Body of pancreas (tissue), 4 donors: Measurements from ENCODE around the gene PTCHD4. TPM values are rescaled to one million over a fixed set of nuclear protein-coding genes. Genes with fewer than 3 reads are reported as not detected.
"Not testable (repeated sequence)": the region's sequence is repeated elsewhere in the genome, so short reads cannot be mapped to it uniquely, and the experiment has no call there.

ENCODE experiments used
- ATAC-seq: fragments of 150-250 bp; one replicate; pipeline ENCODE4 v1.9.1; 2016
- DNase-seq, 4 donors: peaks; one replicate each; pipeline ENCODE4 v3.0.0-alpha.2; 2019
- H3K27ac ChIP-seq, 4 donors: fragments of 200-600 bp; sonication (generic); 1 replicate in 3 of 4; 2 replicates in 1 of 4; pipeline versions ENCODE4 v1.5.1 to v1.6.1; 2016 to 2019; ENCODE audit warnings: mild to moderate bottlenecking in 1 of 4, mixed read lengths in 1 of 4, moderate library complexity in 1 of 4
- H3K27me3 ChIP-seq, 2 donors: fragments of 200-600 bp; sonication (generic); one replicate each; pipeline ENCODE4 v1.6.0; 2016; ENCODE audit warnings: mild to moderate bottlenecking in 1 of 2
- H3K36me3 ChIP-seq, 2 donors: fragments of 200-600 bp; sonication (generic); replicated peaks in 1 of 2; 2 replicates each; pipeline ENCODE4 v1.5.1; 2016; ENCODE audit warnings: low read depth in 2 of 2; ENCODE audit not compliant: insufficient read depth in 1 of 2
- H3K4me1 ChIP-seq: fragments of 200-600 bp; sonication (generic); one replicate; pipeline ENCODE4 v1.6.0; 2016
- H3K4me3 ChIP-seq, 2 donors: fragments of 200-600 bp; sonication (generic); 1 replicate in 1 of 2; 2 replicates in 1 of 2; pipeline ENCODE4 v1.5.1; 2016 to 2019
- H3K9me3 ChIP-seq, 3 donors: fragments of 200-600 bp; sonication (generic); 1 replicate in 2 of 3; 2 replicates in 1 of 3; pipeline ENCODE4 v1.5.1; 2016
- POLR2A ChIP-seq, 3 donors: fragments of 450-650 bp; IDR thresholded peaks; one replicate each; pipeline ENCODE4 v1.6.1; 2016; ENCODE audit warnings: antibody characterized with exemption in 3 of 3, mild to moderate bottlenecking in 2 of 3
- WGBS, 2 donors: methylation state at CpG; one replicate each; pipeline ENCODE4 v1.1.5; 2017; 5-methylcytosine and 5-hydroxymethylcytosine counted together
- intact Hi-C: fragments of 100-400 bp; cut with DNase I; formaldehyde crosslinking; loops from one replicate; pipeline ENCODE4 v1.15.1; 2023
- total RNA-seq, 2 donors: library from RNA; depleted of rRNA; stranded (reverse); fragments of >200 nt; gene quantifications; one replicate each; pipeline ENCODE4 v1.1.0, GENCODE V29; 2016
- TF ChIP-seq, protein P1 (sequence below), 7 experiments: fragments of 450-650 bp in 4 of 7; fragments of 200-600 bp in 3 of 7; sonication (generic) in 3 of 7; IDR thresholded peaks; one replicate each; pipeline ENCODE4 v1.5.1; 2016 to 2019; ENCODE audit warnings: antibody characterized with exemption in 7 of 7

Gene PTCHD4
- total RNA-seq, 2 donors from 2014 or later: 0.26 TPM; not detected in 1

DNA sequence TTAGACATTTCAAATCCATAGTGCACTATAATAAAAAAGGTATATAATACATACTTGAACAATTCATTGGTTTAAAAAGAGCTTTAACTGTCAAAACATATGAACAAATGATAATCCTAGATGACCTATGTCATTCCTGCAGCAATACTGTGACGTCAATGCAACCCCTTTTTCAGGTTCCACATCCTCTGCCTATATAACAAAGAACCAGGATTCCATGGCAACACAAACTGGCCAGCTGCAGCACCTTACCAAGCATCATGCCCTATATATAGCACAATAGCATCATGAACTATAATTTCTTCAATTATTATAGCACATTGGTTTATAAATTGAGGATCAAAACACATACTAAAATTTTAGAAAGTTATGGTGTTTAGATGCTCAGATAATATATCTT, 578 bp upstream of the PTCHD4 start:
- intact Hi-C loops: no loop called here
- H3K27me3 ChIP-seq: no peaks in the 10 kb centered on the region
- no peaks in the 10 kb centered on the region for H3K36me3 ChIP-seq
- no peaks in the 10 kb centered on the region for H3K4me1 ChIP-seq
- no peak overlapping the region for H3K4me3 ChIP-seq
- ATAC-seq (no peak), DNase-seq (no peak)
- no peaks in the 10 kb centered on the region for H3K9me3 ChIP-seq
- 15 to 32% methylated on average over 1 of the region's 1 CpG for WGBS, 2 donors
- no peak for TF ChIP-seq POLR2A (IDR thresholded peaks at IDR 0.05)
- TF ChIP-seq, protein P1, sequence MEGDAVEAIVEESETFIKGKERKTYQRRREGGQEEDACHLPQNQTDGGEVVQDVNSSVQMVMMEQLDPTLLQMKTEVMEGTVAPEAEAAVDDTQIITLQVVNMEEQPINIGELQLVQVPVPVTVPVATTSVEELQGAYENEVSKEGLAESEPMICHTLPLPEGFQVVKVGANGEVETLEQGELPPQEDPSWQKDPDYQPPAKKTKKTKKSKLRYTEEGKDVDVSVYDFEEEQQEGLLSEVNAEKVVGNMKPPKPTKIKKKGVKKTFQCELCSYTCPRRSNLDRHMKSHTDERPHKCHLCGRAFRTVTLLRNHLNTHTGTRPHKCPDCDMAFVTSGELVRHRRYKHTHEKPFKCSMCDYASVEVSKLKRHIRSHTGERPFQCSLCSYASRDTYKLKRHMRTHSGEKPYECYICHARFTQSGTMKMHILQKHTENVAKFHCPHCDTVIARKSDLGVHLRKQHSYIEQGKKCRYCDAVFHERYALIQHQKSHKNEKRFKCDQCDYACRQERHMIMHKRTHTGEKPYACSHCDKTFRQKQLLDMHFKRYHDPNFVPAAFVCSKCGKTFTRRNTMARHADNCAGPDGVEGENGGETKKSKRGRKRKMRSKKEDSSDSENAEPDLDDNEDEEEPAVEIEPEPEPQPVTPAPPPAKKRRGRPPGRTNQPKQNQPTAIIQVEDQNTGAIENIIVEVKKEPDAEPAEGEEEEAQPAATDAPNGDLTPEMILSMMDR (IDR thresholded peaks at IDR 0.05): no peak
- H3K27ac ChIP-seq: no peak overlapping the region

DNA sequence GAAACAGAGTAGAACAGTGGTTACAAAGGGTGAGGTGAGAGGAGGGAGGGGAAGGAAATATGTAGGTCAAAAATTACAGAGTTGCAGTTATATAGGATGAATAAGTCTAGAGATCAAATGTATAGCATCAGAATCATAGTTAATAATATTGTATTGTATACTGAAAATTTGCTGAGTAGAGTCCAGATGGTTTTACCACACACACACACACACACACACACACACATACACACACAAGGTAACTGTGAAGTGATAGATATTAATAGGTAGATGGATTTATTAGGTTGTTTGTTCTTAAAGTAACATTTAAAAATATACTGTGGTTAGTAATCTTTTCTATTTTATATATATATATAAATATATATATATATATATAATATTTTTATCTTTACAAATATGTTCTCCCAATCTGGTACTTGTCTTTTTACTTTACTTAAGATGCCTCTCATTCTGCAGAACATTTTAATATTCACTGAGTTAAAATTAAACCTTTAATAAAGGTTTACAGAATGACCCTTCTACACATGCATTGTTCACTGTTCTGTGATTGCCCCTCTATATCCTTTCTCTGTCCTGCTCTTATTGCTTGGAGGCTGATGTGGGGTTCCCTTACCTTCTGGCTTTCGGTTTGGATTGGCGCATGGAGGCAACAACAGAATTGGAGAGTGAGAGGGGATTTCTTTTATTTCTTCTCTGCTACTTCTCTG, 408 bp downstream of the PTCHD4 start:
- Histone ChIP-seq H3K27me3 (no peaks in the 10 kb centered on the region), H3K4me1 (no peaks in the 10 kb centered on the region), H3K36me3 (no peaks in the 10 kb centered on the region), H3K27ac (no peak overlapping the region), H3K9me3 (no peaks in the 10 kb centered on the region), H3K4me3 (no peak overlapping the region)
- no peak for TF ChIP-seq POLR2A (IDR thresholded peaks at IDR 0.05)
- TF ChIP-seq, protein P1 (IDR thresholded peaks at IDR 0.05): no peak
- 69 to 83% methylated on average over 2 of the region's 2 CpGs for WGBS, 2 donors
- ATAC-seq (no peak), DNase-seq (no peak)
- intact Hi-C loops: no loop called here

DNA sequence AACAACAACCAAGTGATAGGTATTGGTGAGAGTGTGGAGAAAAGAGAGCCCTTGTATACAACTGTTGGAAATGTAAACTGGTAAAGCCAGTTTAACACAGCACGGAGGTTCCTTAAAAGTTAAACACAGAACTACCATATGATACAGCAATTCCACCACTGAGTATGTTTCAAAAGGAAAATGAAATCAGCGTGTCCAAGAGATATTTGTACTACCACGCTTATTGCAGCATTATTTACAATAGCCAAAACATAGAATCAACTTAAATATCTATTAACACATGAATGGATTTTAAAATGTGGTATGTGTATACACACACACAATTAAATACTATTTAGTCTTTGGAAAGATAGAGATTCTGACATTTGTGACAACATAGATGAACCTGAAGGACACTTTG, 1.1 kb downstream of the PTCHD4 start:
- no peak for ATAC-seq
- H3K4me1 ChIP-seq: no peaks in the 10 kb centered on the region
- no peaks in the 10 kb centered on the region for H3K9me3 ChIP-seq
- H3K4me3 ChIP-seq: no peak overlapping the region
- TF ChIP-seq, protein P1 (IDR thresholded peaks at IDR 0.05): no peak
- TF ChIP-seq POLR2A (IDR thresholded peaks at IDR 0.05): no peak
- no peak overlapping the region for H3K27ac ChIP-seq
- H3K27me3 ChIP-seq: no peaks in the 10 kb centered on the region
- DNase-seq: no peak
- H3K36me3 ChIP-seq: no peaks in the 10 kb centered on the region
- intact Hi-C loops: no loop called here
- 16 to 20% methylated on average over 3 of the region's 3 CpGs for whole genome bisulfite sequencing, 2 donors

DNA sequence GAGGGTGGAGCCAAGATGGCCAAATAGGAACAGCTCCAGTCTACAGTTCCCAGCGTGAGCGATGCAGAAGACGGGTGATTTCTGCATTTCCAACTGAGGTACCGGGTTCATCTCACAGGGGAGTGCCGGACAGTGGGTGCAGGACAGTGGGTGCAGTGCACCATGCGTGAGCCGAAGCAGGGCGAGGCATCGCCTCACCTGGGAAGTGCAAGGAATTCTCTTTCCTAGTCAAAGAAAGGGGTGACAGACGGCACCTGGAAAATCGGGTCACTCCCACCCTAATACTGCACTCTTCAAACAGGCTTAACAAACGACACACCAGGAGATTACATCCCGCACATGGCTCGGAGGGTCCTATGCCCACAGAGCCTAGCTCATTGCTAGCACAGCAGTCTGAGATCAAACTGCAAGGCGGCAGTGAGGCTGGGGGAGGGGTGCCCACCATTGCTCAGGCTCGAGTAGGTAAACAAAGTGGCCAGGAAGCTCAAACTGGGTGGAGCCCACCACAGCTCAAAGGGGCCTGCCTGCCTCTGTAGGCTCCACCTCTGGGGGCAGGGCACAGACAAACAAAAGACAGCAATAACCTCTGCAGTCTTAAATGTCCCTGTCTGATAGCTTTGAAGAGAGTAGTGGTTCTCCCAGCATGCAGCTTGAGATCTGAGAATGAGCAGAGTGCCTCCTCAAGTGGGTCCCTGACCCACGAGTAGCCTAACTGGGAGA, 8.4 kb downstream of the PTCHD4 start:
- WGBS, 2 donors: 78 to 79% methylated on average over 16 to 17 of the region's 17 CpGs
- ATAC-seq, H3K36me3 ChIP-seq, H3K4me3 ChIP-seq, H3K4me1 ChIP-seq, DNase-seq, H3K27ac ChIP-seq, H3K9me3 ChIP-seq, H3K27me3 ChIP-seq, intact Hi-C loops: not testable (repeated sequence)

DNA sequence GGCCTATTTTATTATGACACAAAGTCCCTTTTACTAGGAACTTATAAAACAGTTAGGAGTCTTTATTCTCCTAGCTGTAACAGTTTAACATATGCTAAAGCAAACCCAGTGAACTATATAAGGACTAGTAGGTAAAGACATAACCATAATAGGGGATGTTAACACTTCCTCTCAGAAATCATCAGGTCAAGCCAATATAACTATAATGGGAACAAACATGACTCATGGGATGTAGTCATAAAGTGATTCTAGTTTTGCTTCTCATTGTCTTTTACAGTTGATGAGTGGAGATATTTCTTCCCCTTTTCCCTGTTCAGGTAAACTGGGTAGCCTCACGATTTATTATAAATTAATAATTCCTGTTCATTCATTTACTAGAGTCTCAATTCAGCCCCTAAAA, 9.7 kb downstream of the PTCHD4 start:
- 33 to 40% methylated on average over 1 of the region's 1 CpG for WGBS, 2 donors
- DNase-seq (no peak), ATAC-seq (no peak)
- no peaks in the 10 kb centered on the region for H3K27me3 ChIP-seq
- H3K4me1 ChIP-seq: no peaks in the 10 kb centered on the region
- TF ChIP-seq, protein P1 (IDR thresholded peaks at IDR 0.05): no peak
- TF ChIP-seq POLR2A (IDR thresholded peaks at IDR 0.05): no peak
- H3K9me3 ChIP-seq: no peaks in the 10 kb centered on the region
- H3K4me3 ChIP-seq: no peak overlapping the region
- no peaks in the 10 kb centered on the region for H3K36me3 ChIP-seq
- no peak overlapping the region for H3K27ac ChIP-seq
- intact Hi-C loops: no loop called here
